Lung microvascular endothelial cell (primary cell): ENCODE data around the gene CDK13. TPM values are rescaled to one million over a fixed set of nuclear protein-coding genes. Genes with fewer than 3 reads are reported as not detected.
A peak's percentile ranks its signal among the peaks of the same experiment; 100 is the strongest.
"Not testable (repeated sequence)": the region's sequence is repeated elsewhere in the genome, so short reads cannot be mapped to it uniquely, and the experiment has no call there.

ENCODE experiments used
- DNase-seq, 2 donors: peaks; one replicate each; pipeline versions ENCODE4 v3.0.0 to v3.0.0-alpha.2; 2010; ENCODE audit warnings: low read depth in 2 of 2
- total RNA-seq: library from RNA; depleted of rRNA; stranded (reverse); fragments of >200 nt; gene quantifications from 2 replicates; pipeline ENCODE4 v1.2.1, GENCODE V29; 2014

CDK13 gene
- 22.4 and 39.5 TPM in 2 replicates for total RNA-seq

GRCh38 chr7:39949971-39950472, at the start of gene CDK13:
Gene CDK13, plus strand, starts transcription at chr7:39950256. Its CDS starts 386 bp downstream, at chr7:39950642.
- peak; percentile 69 to 73 for DNase-seq

- no peak for DNase-seq
Observed at GRCh38 chr7:39904077-39904486, 46.0 kb upstream of the CDK13 start.

- no peak for DNase-seq
Observed at GRCh38 chr7:39908141-39908540, 41.9 kb upstream of the CDK13 start.

GRCh38 chr7:39908973-39909372, 41.1 kb upstream of the CDK13 start:
- no peak for DNase-seq

- no peak for DNase-seq
Observed at GRCh38 chr7:39909526-39909925, 40.5 kb upstream of the CDK13 start.

- DNase-seq: no peak
Observed at GRCh38 chr7:39910108-39910869, 39.8 kb upstream of the CDK13 start.

- no peak for DNase-seq
Observed at GRCh38 chr7:39911167-39911566, 38.9 kb upstream of the CDK13 start.

GRCh38 chr7:39915847-39916246, 34.2 kb upstream of the CDK13 start:
- DNase-seq: not testable (repeated sequence)

- no peak for DNase-seq
Observed at GRCh38 chr7:39919646-39920045, 30.4 kb upstream of the CDK13 start.

GRCh38 chr7:39921506-39922175, 28.4 kb upstream of the CDK13 start:
- DNase-seq: no peak

- DNase-seq: no peak
Observed at GRCh38 chr7:39922580-39922979, 27.5 kb upstream of the CDK13 start.

GRCh38 chr7:39923091-39923490, 27.0 kb upstream of the CDK13 start:
- no peak for DNase-seq

GRCh38 chr7:39924122-39924521, 25.9 kb upstream of the CDK13 start:
- no peak for DNase-seq

- no peak for DNase-seq
Observed at GRCh38 chr7:39926111-39926510, 23.9 kb upstream of the CDK13 start.

- DNase-seq: no peak
Observed at GRCh38 chr7:39927018-39927417, 23.0 kb upstream of the CDK13 start.

GRCh38 chr7:39934132-39934531, 15.9 kb upstream of the CDK13 start:
- no peak for DNase-seq

- no peak for DNase-seq
Observed at GRCh38 chr7:39936761-39937160, 13.3 kb upstream of the CDK13 start.

GRCh38 chr7:39937366-39938153, 12.5 kb upstream of the CDK13 start:
- DNase-seq: no peak

GRCh38 chr7:39942883-39943282, 7.2 kb upstream of the CDK13 start:
- DNase-seq: no peak

- DNase-seq: no peak
Observed at GRCh38 chr7:39946693-39947092, 3.4 kb upstream of the CDK13 start.

GRCh38 chr7:39948375-39948955, 1.6 kb upstream of the CDK13 start:
- DNase-seq: no peak
